Ascending aorta (tissue), 2 donors: ENCODE measurements around the gene MOG. TPM values are rescaled to one million over a fixed set of nuclear protein-coding genes. Genes with fewer than 3 reads are reported as not detected.

ENCODE experiments used
- DNase-seq, 2 donors: peaks; one replicate each; pipeline ENCODE4 v3.0.0-alpha.2; 2019; ENCODE audit warnings: low spot score in 2 of 2
- H3K27ac ChIP-seq, 2 donors: fragments of 200-600 bp; sonication (generic); one replicate each; pipeline ENCODE4 v1.5.1; 2016 to 2017; ENCODE audit warnings: mild to moderate bottlenecking in 1 of 2
- H3K27me3 ChIP-seq: fragments of 200-600 bp; sonication (generic); one replicate; pipeline ENCODE4 v1.5.1; 2017
- H3K36me3 ChIP-seq, 2 donors: fragments of 200-600 bp; sonication (generic); one replicate each; pipeline ENCODE4 v1.5.1; 2016
- H3K4me1 ChIP-seq, 2 donors: fragments of 200-600 bp; sonication (generic); one replicate each; pipeline ENCODE4 v1.5.1; 2016 to 2017; ENCODE audit warnings: mild to moderate bottlenecking in 1 of 2
- H3K4me3 ChIP-seq, 2 donors: fragments of 200-600 bp; sonication (generic); one replicate each; pipeline ENCODE4 v1.5.1; 2016 to 2017; ENCODE audit warnings: mild to moderate bottlenecking in 1 of 2
- H3K9me3 ChIP-seq, 2 donors: fragments of 200-600 bp; sonication (generic); one replicate each; pipeline ENCODE4 v1.5.1; 2016
- intact Hi-C: fragments of 100-400 bp; cut with DNase I; formaldehyde crosslinking; loops from one replicate; pipeline ENCODE4 v1.15.1; 2023
- total RNA-seq: library from RNA; depleted of rRNA; stranded (reverse); fragments of >200 nt; gene quantifications from one replicate; pipeline ENCODE4 v1.1.0, GENCODE V29; 2016
- TF ChIP-seq, protein P1 (sequence below), 3 experiments: fragments of 200-600 bp in 2 of 3; fragments of 450-650 bp in 1 of 3; sonication (generic) in 2 of 3; IDR thresholded peaks; one replicate each; pipeline ENCODE4 v1.5.1; 2016 to 2019; ENCODE audit warnings: antibody characterized with exemption in 3 of 3, mild to moderate bottlenecking in 1 of 3, moderate library complexity in 1 of 3

MOG gene
- total RNA-seq, 1 donor from 2014 or later = not detected

DNA sequence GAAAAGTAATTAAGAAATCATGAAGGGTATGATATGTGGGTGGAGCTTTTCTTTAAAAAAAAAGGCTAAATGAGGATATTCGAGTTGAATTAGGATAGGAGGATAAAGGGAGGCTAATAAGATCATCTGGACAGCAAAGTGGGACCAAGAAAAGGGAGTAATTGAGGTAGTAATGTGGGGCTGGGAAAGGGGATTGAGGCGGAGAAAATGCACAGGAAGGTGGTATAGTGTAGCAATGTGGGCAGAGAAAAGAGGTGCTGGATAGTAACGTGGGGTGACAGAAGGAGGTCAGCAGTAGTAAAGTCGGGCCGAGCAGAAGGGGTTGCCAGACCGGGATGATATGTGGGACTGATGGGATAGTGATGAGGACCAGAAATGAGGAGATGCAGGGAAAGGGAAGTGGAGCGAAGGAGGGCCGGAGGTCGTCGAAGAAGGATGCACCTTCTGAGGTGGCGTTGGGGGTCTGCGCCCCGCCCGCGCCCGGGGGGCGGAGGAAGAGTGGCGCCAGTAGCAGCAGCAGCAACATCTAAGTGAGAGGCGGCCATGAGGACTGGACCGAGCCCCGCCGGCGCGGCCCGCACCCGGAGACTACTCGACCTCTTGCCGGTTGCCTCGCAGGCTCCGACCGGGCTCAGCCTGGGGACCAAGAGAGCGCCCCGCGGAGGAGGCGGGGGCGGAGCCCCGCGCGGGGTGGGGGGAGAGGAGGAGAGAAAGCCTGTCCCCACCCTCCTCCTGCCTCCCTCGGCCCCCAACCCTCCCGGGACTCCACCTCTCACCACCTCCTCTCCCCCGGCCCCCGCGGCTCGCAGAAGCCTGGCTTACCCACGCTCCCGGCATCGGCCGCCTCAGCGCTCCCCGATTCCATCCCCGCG lies 24.8 kb upstream of the MOG start:
- Histone ChIP-seq H3K36me3 (no peaks in the 10 kb centered on the region), H3K9me3 (no peaks in the 10 kb centered on the region), H3K27ac (peak overlapping the region; percentile 79 to 81), H3K4me1 (peaks cover 11 to 23% of the 10 kb centered on the region in 2 donors), H3K27me3 (no peaks in the 10 kb centered on the region), H3K4me3 (peak overlapping the region; percentile 77 to 81)
- DNase-seq = peak in 1 of 2 donors; percentile 82
- intact Hi-C loops = loop anchor here (2.0 to 10.0 kb wide), 3 partner anchors 257 to 583 kb away; partner anchors contain the start of gene TRIM26
- TF ChIP-seq, protein P1, sequence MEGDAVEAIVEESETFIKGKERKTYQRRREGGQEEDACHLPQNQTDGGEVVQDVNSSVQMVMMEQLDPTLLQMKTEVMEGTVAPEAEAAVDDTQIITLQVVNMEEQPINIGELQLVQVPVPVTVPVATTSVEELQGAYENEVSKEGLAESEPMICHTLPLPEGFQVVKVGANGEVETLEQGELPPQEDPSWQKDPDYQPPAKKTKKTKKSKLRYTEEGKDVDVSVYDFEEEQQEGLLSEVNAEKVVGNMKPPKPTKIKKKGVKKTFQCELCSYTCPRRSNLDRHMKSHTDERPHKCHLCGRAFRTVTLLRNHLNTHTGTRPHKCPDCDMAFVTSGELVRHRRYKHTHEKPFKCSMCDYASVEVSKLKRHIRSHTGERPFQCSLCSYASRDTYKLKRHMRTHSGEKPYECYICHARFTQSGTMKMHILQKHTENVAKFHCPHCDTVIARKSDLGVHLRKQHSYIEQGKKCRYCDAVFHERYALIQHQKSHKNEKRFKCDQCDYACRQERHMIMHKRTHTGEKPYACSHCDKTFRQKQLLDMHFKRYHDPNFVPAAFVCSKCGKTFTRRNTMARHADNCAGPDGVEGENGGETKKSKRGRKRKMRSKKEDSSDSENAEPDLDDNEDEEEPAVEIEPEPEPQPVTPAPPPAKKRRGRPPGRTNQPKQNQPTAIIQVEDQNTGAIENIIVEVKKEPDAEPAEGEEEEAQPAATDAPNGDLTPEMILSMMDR (IDR thresholded peaks at IDR 0.05) = no peak

DNA sequence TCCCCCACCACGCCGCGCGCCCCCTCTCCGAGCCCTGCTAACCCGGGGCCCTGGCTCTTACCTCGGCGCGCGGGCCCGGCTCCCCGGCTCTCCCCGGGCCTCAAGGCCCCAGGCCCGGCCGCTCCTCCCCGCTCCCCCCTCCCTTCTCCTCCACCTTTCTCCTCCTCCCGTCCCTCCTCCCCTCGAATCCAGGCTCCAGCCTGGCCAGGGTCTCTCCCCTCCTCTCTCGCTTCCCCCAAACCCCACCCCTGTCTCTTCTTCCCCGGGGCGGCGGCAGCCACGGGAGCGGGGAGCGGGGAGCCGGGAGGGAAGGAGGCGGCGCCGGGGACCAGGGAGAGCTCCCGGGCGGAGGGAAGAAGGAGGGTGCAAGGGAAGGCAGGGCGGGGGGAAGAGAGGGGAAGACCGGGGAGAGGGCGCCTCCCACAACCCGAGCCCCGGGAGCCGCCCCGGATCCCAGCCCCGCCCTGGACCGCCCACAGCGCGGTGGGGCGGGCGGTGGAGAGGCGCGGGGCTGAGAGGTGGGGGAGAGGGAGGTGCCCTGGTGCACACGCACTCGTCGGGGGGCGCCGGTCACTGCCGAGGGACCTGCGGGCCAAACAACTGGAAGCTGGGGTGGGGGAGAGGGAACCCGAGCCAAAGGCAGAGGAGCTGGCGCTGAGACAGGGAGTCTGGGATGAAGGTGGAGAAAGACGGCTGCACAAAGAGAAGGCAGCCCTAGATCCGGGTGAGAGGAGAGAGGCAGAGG lies 23.9 kb upstream of the MOG start, which contains the start of gene GABBR1:
GABBR1 (minus strand) TSS at position 395 of the 745 bp plus-strand sequence. CDS start 798 bp downstream, outside the sequence.
- peaks cover 8 to 17% of the 10 kb centered on the region in 2 donors for H3K4me1 ChIP-seq
- peak within 1 kb of the TSS; percentile 77 to 81 for H3K4me3 ChIP-seq
- intact Hi-C loops = loop anchor here (2.0 to 10.0 kb wide), 3 partner anchors 256 to 582 kb away; partner anchors contain the start of gene TRIM26

DNA sequence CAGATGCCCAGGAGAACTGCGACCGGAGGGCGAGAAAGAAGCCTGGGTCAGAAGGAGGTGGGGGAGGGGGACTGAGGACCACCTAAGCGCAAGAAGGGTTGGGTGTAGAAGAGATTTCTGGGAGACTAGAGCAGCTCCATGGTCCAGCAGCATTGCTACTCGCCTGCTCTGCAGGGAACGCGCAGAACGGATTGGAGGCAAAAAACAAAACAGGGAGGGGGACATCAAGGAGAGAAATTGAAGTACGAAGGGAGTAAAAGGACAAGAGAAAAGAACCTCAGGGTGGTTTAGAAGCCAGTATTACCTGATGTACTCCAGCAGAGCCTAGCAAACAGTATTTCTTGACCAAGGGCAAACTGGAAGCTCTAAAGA lies 23.4 kb upstream of the MOG start:
- Histone ChIP-seq H3K9me3 (no peaks in the 10 kb centered on the region), H3K27me3 (no peaks in the 10 kb centered on the region), H3K27ac (peak overlapping the region; percentile 79 to 81), H3K4me1 (peaks cover 8 to 17% of the 10 kb centered on the region in 2 donors), H3K4me3 (peak overlapping the region; percentile 77 to 81), H3K36me3 (no peaks in the 10 kb centered on the region)
- TF ChIP-seq, protein P1 (IDR thresholded peaks at IDR 0.05) = no peak
- intact Hi-C loops = loop anchor here (2.0 to 10.0 kb wide), 3 partner anchors 255 to 581 kb away; partner anchors contain the start of gene TRIM26
- DNase-seq = no peak

More for the DNA sequence above, 23.9 kb upstream of the MOG start, which contains the start of gene GABBR1:
- DNase-seq = peak; percentile 42 to 94
- Histone ChIP-seq H3K27me3 (no peaks in the 10 kb centered on the region), H3K36me3 (no peaks in the 10 kb centered on the region), H3K27ac (peak within 1 kb of the TSS; percentile 79 to 81), H3K9me3 (no peaks in the 10 kb centered on the region)
- TF ChIP-seq, protein P1 (IDR thresholded peaks at IDR 0.05) = no peak

DNA sequence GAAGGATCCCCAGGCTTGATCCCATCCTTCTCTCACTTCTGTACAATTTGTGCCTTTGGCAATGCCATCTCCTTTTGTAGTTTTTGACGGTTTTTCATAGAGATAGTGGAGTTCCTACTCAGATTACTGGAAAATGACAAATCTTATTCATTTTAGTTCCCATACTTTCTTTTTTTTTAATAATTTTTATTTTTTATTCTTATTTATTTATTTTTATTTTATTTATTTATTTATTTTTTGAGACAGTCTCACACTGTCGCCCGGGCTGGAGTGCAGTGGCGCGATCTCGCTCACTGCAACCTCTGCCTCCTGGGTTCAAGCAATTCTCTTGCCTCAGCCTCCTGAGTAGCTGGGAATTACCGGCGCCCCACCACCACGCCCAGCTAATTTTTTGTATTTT lies 19.6 kb upstream of the MOG start:
- Histone ChIP-seq H3K36me3 (no peaks in the 10 kb centered on the region), H3K4me3 (no peak overlapping the region), H3K9me3 (no peaks in the 10 kb centered on the region), H3K4me1 (no peaks in the 10 kb centered on the region), H3K27ac (no peak overlapping the region), H3K27me3 (no peaks in the 10 kb centered on the region)
- no peak for DNase-seq
- intact Hi-C loops = loop anchor here (10.0 kb wide), 1 partner anchor 578 kb away; the partner anchor contains the start of gene TRIM26
- TF ChIP-seq, protein P1 (IDR thresholded peaks at IDR 0.05) = no peak

DNA sequence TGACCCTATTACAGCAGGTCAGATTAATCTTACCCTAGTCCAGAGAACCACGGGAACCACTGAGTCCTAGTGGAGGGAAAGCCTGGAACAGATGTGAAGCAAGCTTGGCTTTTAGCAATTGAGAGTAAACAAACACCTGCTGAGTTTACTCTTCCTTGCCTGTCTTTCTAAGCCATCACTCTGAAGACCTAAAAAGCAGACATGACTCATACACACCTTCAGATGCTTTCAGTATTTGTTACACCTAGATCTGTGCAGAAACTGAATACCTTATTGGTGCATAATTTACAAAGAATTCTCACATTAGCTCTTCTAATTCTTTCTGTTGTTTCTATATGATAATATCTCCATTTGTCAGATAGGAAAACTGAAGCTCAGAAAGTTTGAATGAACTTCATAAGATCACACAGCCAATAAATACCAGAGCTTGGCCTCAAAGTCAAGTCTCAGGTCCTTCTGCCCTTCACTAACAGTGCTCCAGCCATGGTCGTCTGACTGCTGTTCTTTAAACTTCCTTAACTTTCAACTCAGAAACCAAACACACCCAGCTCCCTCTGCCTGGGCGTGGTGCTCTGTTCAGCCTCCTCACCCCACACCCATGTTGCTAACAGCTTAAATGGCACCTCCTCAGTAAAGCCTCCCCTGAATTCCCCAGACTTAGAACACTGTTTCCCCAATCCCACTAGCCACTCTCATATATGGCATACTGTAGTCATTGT lies 15.3 kb upstream of the MOG start:
- no peak overlapping the region for H3K4me3 ChIP-seq
- H3K4me1 ChIP-seq = no peaks in the 10 kb centered on the region
- H3K9me3 ChIP-seq = no peaks in the 10 kb centered on the region
- H3K27me3 ChIP-seq = no peaks in the 10 kb centered on the region
- DNase-seq = no peak
- no peaks in the 10 kb centered on the region for H3K36me3 ChIP-seq
- TF ChIP-seq, protein P1 (IDR thresholded peaks at IDR 0.05) = no peak
- no peak overlapping the region for H3K27ac ChIP-seq
- intact Hi-C loops = no loop called here
